HG03280 (cell line): ENCODE results near the gene COX19.

Experiments used
- ATAC-seq: cut with Tn5 transposase; IDR thresholded peaks from one replicate; pipeline ENCODE4 v1.9.1; 2021; ENCODE audit warnings: mild to moderate bottlenecking, moderate library complexity; ENCODE audit not compliant: unreplicated experiment

The COX19 gene

DNA sequence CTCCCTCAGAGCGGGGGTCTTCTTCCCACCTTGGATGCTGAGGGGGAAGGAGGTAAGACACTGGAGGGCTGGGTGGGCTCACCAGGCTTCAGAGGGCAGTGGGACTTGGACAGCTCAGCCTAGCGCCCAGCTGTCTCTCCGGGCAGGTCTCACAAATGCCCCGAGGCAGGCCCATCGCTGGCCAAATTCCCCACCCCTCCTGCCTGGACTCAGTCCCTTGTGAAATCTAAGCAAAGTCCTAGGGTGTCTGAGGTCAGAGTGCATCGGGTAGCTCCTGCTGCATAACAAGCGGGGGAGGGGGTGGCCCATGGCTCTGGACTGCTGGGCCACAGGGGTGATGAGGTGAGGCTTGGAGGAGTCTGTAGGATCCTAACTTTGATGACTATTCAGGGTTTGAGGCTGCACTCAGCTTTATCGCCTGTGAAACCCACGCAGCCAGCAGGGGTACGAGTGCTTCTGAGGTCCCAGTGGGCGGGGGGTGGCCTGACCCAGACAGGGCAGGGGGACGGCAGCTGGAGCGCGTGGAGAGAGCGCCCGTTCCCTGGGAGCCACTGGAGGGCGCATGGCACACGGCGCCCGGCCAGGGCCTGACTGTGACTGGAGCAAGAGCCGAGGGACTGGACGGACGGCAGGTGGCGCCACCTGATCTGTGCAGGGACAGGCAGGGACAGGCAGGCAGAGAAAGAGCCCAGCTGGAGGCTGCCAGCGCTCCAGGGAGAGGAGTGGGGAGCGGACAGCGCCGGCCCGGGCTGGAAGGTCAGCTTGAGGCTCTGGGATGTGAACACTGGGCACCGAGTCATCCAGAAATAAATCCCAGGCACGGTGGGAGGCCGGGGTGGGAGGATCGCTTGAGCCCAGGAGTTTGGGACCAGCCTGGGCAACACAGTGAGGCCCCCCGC lies 17.6 kb upstream of the COX19 start:
- ATAC-seq: peak; percentile 87

- no peak for ATAC-seq
Measured at GRCh38 chr7:991729-992656, 16.6 kb upstream of the COX19 start.

DNA sequence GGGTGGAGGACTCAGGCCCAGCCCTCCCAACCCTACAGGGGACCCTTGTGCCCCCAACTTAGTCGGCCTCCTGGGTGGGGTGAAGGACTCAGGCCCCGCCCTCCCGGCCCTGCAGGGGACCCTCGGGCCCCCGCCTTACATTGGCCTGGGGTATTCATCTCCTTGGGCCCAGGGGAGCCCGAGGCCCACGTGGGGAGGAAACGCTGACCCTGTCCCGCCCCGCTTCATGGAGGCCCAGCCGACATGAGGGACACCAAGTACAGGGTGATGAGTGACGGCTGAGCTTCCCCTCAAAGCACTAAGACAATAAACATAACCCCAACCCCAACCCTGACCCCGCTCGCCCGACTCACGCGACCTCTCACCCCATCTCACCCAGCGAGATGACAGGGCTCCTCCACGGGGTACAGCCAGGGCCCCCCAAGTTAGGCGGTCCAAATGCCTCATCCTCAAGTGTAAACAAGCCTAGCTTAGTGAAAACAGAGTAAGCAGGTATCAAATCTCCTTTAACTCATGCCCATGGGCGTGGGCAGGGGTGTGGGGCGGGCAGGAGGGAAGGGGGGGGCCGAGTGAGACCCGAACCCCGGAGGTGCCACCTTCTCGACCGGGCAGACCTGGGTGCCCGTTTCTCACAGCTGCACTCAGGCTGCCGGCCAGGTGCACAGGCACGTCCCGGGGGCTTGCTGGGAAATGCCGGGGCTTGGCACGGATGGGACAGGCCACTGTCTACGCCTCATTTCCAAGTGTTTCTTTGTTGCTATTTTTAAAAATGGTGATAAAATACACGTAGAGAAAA lies 15.8 kb upstream of the COX19 start:
- no peak for ATAC-seq

DNA sequence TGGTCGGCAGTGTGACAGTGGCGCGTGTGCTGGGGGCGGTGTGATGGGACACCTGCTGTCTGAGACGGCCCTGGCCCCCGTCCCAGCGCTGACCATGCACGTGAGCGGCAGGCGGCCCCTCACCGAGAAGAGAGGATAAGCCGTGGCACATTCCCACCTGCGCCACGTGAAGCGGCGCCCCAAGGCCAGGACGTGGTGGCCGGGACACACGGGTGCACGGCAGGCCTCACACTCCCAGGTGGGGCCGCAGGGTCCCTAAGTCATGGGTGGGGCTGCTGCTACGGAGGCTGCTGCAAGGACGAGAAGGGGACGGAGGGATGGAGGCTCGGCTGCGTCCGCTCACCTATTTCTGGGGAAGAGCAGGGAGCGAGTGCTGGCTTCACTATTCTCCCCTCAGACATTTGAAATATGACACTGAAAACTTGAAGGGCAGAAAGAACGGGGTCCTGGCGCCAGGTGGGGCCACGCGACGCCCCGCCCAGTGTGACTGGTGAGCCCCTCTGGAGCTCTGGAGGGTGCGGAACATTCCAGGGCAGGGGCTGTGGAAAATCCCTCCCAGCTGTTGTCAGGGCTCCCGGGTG lies 15.1 kb upstream of the COX19 start:
- no peak for ATAC-seq

DNA sequence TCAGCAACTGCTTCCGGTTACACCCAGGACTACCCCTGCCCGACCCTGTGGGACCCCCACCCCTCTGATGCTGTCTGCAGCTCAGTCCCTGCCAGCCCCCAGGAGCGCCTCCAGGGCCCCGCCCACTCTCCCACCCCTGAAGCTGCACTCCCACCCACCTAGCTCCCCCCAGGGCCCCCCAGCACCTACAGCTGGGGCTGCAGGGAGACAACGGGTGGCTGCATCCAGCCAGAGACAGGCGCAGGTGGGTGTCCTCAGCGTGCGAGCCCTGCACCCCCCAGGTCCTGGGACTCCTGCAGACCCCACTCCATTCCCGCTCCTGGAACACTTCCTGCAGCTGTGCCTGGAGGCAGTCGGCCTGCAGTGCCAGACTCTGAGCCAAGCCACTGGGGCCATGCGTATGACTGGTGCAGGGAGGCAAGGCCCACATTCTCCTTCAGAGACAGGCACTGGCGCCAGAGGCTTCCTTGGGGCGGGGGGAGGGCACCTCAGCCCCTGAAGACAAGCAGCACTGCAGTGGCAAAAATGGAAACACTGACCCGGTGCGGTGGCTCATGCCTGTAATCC lies 13.7 kb upstream of the COX19 start:
- no peak for ATAC-seq

GRCh38 chr7:988426-988911 lies 13.1 kb upstream of the COX19 start:
- no peak for ATAC-seq

DNA sequence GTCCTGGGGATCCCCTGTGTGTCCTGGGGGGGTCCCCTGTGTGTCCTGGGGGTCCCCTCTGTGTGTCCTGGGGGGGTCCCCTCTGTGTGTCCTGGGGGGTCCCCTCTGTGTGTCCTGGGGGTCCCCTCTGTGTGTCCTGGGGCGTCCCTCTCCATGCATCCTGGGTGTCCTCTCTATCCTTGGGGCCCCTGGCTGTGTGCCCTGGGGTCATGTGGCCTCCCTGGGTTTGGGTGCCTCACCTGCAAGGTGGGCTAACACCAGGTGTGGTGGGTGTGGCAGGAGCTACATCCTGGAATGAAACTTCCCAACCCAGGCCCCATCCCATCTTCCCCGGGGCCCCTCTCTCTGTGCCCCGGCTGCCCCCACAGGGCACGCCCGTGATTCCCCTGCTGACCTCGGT lies 12.6 kb upstream of the COX19 start:
- no peak for ATAC-seq

DNA sequence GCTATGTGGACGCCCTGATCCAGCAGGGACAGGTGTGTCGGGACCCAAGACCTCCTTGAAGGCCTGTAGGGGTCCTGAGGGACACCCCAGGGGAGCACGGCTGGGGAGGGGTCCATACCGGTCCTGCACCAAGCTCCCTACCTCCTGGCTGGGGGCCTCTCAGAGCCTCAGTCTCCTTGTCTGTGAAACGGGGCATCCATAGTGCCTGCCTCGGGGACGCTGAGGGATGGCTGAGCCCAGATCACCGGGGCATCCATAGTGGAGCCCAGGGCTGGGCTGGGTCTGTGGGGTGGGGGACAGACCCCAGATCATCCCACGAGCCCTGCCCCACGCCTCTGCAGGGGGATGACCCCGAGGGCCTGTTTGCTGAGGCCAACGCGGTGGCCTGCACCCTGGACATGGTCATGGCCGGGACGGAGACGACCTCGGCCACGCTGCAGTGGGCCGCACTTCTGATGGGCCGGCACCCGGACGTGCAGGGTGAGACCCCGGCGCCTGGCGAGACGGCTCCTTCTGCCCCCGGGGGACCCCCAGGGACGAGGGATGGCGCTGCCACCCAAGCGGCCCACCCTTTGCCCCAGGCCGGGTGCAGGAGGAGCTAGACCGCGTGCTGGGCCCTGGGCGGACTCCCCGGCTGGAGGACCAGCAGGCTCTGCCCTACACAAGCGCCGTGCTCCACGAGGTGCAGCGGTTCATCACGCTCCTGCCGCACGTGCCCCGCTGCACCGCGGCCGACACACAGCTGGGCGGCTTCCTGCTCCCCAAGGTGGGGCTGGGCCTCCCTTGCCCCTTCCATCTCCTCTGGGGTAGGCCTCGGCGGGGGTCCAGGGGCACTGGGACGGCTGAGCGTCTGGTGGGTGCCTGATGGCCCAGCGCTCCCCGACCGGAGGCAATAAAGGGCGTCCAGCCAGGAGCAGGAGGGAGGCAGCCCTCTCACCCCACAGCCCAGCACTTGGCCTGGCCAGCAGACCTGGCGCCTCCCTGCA lies 11.7 kb upstream of the COX19 start:
- ATAC-seq: no peak

DNA sequence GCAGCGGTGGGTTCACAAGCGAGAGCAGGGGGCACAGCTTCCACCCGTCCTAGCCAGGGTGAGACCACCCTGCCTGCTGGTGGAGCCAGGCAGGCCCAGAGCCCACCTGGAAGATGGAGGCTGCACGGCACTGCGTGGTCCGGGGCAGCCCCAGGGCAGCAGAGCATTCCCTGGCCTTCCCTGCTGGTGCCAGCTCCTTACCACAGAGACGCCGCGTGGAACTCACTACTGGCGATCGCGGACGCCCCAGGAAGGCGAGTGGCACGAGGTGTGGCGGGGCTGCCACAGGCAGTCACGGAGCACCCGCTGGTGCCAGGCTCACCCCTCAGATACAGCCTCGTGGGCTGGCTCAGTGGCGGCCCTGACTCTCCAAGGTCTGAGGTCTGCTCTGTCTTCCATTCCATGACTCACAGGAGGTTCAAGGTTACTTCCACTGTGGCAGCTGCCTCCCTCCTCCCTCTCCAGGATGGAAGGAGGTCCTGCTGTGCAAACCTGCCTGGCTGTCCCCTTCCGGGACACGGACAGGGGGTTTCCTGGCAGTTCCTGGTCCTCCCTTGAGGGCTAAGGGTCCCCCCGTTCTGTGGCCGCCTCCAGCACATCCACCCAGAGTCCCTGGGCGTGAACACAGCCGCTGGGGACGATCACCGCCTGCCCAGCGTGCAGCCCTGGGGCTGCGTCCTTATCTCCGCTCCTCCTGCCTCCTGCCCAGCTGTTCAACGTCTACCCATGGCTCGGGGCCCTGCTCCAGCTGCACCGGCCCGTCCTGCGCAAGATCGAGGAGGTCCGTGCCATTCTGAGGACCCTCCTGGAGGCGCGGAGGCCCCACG lies 10.8 kb upstream of the COX19 start:
- ATAC-seq: no peak

GRCh38 chr7:985127-985416 lies 9.7 kb upstream of the COX19 start:
- no peak for ATAC-seq

DNA sequence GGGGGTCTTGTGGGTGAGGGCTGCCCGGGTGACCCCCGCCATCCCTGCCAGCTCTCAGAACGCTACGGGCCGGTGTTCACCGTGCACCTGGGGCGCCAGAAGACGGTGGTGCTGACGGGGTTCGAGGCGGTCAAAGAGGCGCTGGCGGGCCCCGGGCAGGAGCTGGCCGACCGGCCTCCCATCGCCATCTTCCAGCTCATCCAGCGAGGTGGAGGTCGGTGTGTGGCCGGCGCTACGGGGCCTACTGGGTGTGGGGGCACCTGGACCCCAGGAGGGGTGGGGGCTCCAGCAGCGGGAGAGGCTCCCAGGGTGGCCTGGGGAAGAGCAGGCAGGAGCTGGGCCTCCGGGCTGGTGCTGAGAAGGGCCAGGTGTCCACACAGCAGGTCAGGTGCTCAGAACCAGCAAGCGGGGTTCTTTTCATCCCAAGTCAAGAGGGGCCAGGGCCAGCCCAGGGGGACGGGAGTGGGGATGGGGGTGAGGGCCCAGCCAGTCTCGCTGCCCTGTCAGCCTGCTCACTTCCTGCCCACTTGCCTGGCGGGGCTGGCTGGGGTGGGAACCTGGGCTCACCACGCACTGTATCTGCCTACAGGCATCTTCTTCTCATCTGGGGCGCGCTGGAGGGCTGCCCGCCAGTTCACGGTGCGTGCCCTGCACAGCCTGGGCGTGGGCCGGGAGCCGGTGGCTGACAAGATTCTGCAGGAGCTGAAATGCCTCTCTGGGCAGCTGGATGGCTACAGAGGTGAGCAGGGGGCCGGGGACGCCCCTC lies 9.2 kb upstream of the COX19 start:
- ATAC-seq: no peak

GRCh38 chr7:983616-984071 lies 8.3 kb upstream of the COX19 start:
- no peak for ATAC-seq

- no peak for ATAC-seq
Measured at GRCh38 chr7:983004-983615, 7.8 kb upstream of the COX19 start, which contains the start of gene CYP2W1. TSS of gene CYP2W1 (plus strand) at chr7:983181. CDS start at chr7:983212, 31 bp downstream.

DNA sequence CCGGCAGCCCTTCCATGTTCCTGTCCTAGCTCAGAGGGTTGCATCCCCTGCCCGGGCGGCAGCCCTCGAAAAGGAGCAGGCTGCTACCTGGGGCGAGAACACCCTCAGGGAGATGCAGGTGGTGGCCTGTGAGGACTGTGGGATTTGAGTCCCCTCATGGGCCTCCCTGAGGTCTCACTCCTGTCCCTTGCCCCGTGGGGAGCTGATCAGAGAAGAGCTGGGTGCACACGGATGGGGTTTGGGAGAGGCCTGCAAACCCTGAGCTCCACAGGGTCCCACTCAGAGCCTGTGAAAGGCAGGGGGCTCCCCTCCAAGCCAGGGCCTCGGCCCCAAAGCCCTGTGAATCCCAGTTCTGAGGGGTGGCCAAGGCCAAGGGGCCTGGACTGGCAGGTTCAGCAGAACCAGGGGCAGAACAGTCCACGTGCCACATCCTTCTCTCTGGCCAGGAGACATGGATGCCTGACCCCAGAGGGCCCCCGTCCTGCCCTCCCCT lies 7.2 kb upstream of the COX19 start:
- ATAC-seq: no peak

DNA sequence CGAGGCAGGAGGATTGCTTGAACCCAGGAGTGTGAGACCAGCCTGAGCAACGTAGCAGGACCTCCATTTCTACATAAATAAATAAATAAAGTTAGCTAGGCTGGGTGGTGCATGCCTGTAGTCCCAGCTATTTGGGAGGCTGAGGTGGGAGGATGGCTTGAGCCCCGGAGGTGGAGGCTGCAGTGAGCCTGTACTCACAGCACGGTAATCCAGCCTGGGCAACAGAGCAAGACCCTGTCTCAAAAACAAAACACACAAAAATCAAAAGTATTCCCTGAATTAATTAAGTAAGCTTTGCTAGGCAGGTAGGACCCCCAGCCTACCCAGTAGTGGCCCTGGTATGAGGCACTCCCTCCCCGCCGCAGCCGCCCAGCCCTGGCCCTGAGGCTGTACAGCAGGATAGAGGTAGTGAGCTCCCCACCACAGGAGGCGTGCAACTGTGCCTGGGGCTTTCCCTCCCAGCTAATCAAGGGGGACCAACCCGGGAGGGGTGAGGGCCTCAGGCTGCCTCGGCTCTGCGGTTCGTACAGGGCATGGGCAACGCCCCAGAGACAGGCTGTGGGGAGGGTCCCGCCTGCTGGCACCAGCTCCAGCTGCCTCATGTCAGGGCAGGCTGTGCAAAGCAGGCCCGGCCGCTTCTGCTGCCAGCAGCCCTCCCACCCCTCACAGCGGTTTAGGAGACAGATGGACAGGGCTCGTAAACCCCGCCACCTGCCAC lies 6.6 kb upstream of the COX19 start:
- ATAC-seq: no peak
